Endothelial cell of umbilical vein (primary cell): ENCODE measurements around the gene VAV3. TPM values are rescaled to one million over a fixed set of nuclear protein-coding genes. Genes with fewer than 3 reads are reported as not detected.

Experiments used
- BruUV-seq: library from RNA; stranded (reverse); fragments of 400-500 nt; replicated peaks from 2 replicates; lab custom pipeline; 2021; lab: Mats Ljungman, UMichigan
- CTCF ChIA-PET: fragments of 300-600, 350-600 bp; sonication (Branson Sonifier 250); formaldehyde crosslinking; loops from one replicate; lab custom pipeline; 2021; ENCODE audit warnings: antibody characterized with exemption, inconsistent platforms; lab: Charles Lee
- POLR2A ChIA-PET: fragments of 300-600, 350-600 bp; sonication (Branson Sonifier 250); formaldehyde crosslinking; loops from one replicate; lab custom pipeline; 2021; ENCODE audit warnings: antibody characterized with exemption, inconsistent platforms; lab: Charles Lee
- DNase-seq: peaks from one replicate; pipeline ENCODE4 v3.0.0-alpha.2; 2011; ENCODE audit warnings: low read depth, low spot score
- FAIRE-seq: peaks from 2 replicates; lab custom pipeline; 2011; peaks lifted over from hg19 to GRCh38; lab: Jason Lieb, UNC
- H2AFZ ChIP-seq: 2 replicates; pipeline ENCODE4 v1.6.0; 2012; ENCODE audit warnings: low read depth, low read length, control low read depth, inconsistent platforms
- H3K27ac ChIP-seq: 2 replicates; pipeline ENCODE4 v1.5.1; 2011; ENCODE audit warnings: low read depth, mild to moderate bottlenecking, control low read depth, low read length, moderate library complexity; ENCODE audit not compliant: insufficient read depth
- H3K27me3 ChIP-seq, 2 experiments: 2 replicates each; pipeline versions ENCODE4 v1.6.0 to v1.6.1; 2011; ENCODE audit warnings: low read length in 2 of 2, mixed read lengths in 1 of 2; ENCODE audit not compliant: control insufficient read depth in 2 of 2, insufficient read depth in 2 of 2
- H3K36me3 ChIP-seq, 2 experiments: 2 replicates in 1 of 2; 3 replicates in 1 of 2; pipeline ENCODE4 v1.5.1; 2011; ENCODE audit warnings: low read length in 2 of 2, mild to moderate bottlenecking in 1 of 2, moderate library complexity in 1 of 2; ENCODE audit not compliant: control insufficient read depth in 2 of 2, insufficient read depth in 2 of 2; ENCODE audit errors: extremely low read depth in 1 of 2
- H3K4me1 ChIP-seq: 3 replicates; pipeline ENCODE4 v1.5.1; 2011; ENCODE audit warnings: mild to moderate bottlenecking, low read length; ENCODE audit not compliant: control insufficient read depth, insufficient read depth; ENCODE audit errors: extremely low read depth
- H3K4me2 ChIP-seq: 2 replicates; pipeline ENCODE4 v1.6.1; 2011; ENCODE audit warnings: low read length, control low read depth, mixed read lengths; ENCODE audit not compliant: insufficient read depth
- H3K4me3 ChIP-seq, 3 experiments: fragments of 200-600 bp in 1 of 3; sonication (generic), shearing (Covaris generic) in 1 of 3; replicated peaks in 1 of 3; 2 replicates each; pipeline ENCODE4 v1.5.1; 2011 to 2016; ENCODE audit warnings: control low read depth in 3 of 3, low read length in 3 of 3, mild to moderate bottlenecking in 2 of 3, inconsistent platforms in 1 of 3, low read depth in 1 of 3, moderate library complexity in 1 of 3; ENCODE audit not compliant: insufficient read depth in 1 of 3
- H3K79me2 ChIP-seq: 2 replicates; pipeline ENCODE4 v1.6.0; 2012; ENCODE audit warnings: low read length, inconsistent platforms; ENCODE audit not compliant: control insufficient read depth, insufficient read depth
- H3K9ac ChIP-seq: replicated peaks from 2 replicates; pipeline ENCODE3; 2011; ENCODE audit warnings: low read length, control low read depth; ENCODE audit not compliant: insufficient read depth; ENCODE audit errors: extremely low read depth
- H3K9me1 ChIP-seq: replicated peaks from 3 replicates; pipeline ENCODE4 v1.6.0; 2011; ENCODE audit warnings: mild to moderate bottlenecking, low read length; ENCODE audit not compliant: control insufficient read depth, insufficient read depth; ENCODE audit errors: extremely low read depth
- H3K9me3 ChIP-seq: replicated peaks from 2 replicates; pipeline ENCODE4 v1.5.1; 2012; ENCODE audit warnings: low read length, inconsistent platforms; ENCODE audit not compliant: control insufficient read depth, insufficient read depth
- H4K20me1 ChIP-seq: replicated peaks from 2 replicates; pipeline ENCODE3; 2011; ENCODE audit warnings: mild to moderate bottlenecking, low read length; ENCODE audit not compliant: control insufficient read depth, insufficient read depth; ENCODE audit errors: extremely low read depth
- CTCF ChIP-seq, 2 donors: IDR thresholded peaks; 1 replicate in 1 of 2; 2 replicates in 1 of 2; pipeline ENCODE4 v1.5.1; 2011; ENCODE audit warnings: low read length in 2 of 2, mild to moderate bottlenecking in 2 of 2, moderate library complexity in 2 of 2, control low read depth in 1 of 2, inconsistent platforms in 1 of 2, low read depth in 1 of 2; ENCODE audit not compliant: insufficient read depth in 1 of 2; ENCODE audit errors: extremely low read depth in 1 of 2
- EZH2 ChIP-seq: IDR thresholded peaks from 2 replicates; pipeline ENCODE4 v1.6.1; 2012; ENCODE audit warnings: borderline replicate concordance, low read depth, mild to moderate bottlenecking, moderate library complexity, low read length, inconsistent platforms; ENCODE audit not compliant: severe bottlenecking
- FOS ChIP-seq: IDR thresholded peaks from 2 replicates; pipeline ENCODE4 v1.6.1; 2011; ENCODE audit warnings: mild to moderate bottlenecking, low read length, moderate library complexity, borderline replicate concordance; ENCODE audit not compliant: insufficient read depth
- GATA2 ChIP-seq: IDR thresholded peaks from 2 replicates; pipeline ENCODE4 v1.7.0; 2011; ENCODE audit warnings: low read depth, mild to moderate bottlenecking, moderate library complexity, mixed read lengths, low read length; ENCODE audit not compliant: insufficient read length, insufficient read depth
- JUN ChIP-seq: IDR thresholded peaks from 2 replicates; pipeline ENCODE4 v1.6.1; 2011; ENCODE audit warnings: borderline replicate concordance, low read depth; ENCODE audit not compliant: insufficient read length, insufficient read depth
- MAX ChIP-seq: IDR thresholded peaks from 2 replicates; pipeline ENCODE4 v1.6.1; 2011; ENCODE audit not compliant: insufficient read depth, insufficient read length
- MYC ChIP-seq: IDR thresholded peaks from one replicate; pipeline ENCODE4 v1.6.1; 2011; ENCODE audit warnings: mild to moderate bottlenecking, low read depth, low read length
- POLR2A ChIP-seq: IDR thresholded peaks from 2 replicates; pipeline ENCODE4 v1.6.1; 2012; ENCODE audit warnings: low read depth, mild to moderate bottlenecking, control low read depth, low read length
- POLR2AphosphoS5 ChIP-seq: IDR thresholded peaks from 2 replicates; pipeline ENCODE4 v1.6.1; 2012; ENCODE audit warnings: low read depth, mild to moderate bottlenecking, control low read depth, low read length, moderate library complexity; ENCODE audit not compliant: insufficient read depth
- dilution Hi-C: fragments of 300-500 bp; cut with MboI; formaldehyde crosslinking; loops from one replicate; pipeline ENCODE4 v1.15.0; 2019; ENCODE audit warnings: low sequenced_read_pairs; ENCODE audit not compliant: extremely low pct_ligation_motif_present
- intact Hi-C: fragments of 100-400 bp; cut with micrococcal nuclease; formaldehyde crosslinking; loops from one replicate; pipeline ENCODE4 v1.10.0; 2022
- polyA plus RNA-seq, 4 experiments: library from polyadenylated mRNA; depleted of rRNA in 3 of 4; stranded (reverse) in 3 of 4; unstranded in 1 of 4; fragments of >200 nt; gene quantifications; 2 replicates each; pipeline versions ENCODE4 v1.2.1 to v1.2.3, GENCODE V29; 2011 to 2012; ENCODE audit warnings: missing spikeins in 1 of 4
- total RNA-seq: library from RNA; stranded (reverse); gene quantifications from 2 replicates; pipeline ENCODE4 v1.2.3, GENCODE V29; 2021

VAV3 gene
- total and polyA plus RNA-seq, 2 donors (not counting 3 experiments of a cell fraction or from before 2014, with no cell fraction given): 0.18 to 1.5 TPM

GRCh38 chr1:107879346-107879745 is 85.6 kb downstream of the VAV3 start:
- no peak overlapping the region for H2AFZ ChIP-seq
- BruUV-seq: no TSS peak
- intact Hi-C loops (no loop called here), dilution Hi-C loops (no loop called here)
- H3K36me3 ChIP-seq: no peaks in the 10 kb centered on the region
- H3K4me1 ChIP-seq: no peaks in the 10 kb centered on the region
- no peaks in the 10 kb centered on the region for H3K79me2 ChIP-seq
- H3K9me3 ChIP-seq: no peaks in the 10 kb centered on the region
- DNase-seq (no peak), FAIRE-seq (no peak)
- no peak overlapping the region for H3K4me2 ChIP-seq
- TF ChIP-seq CTCF (IDR thresholded peaks at IDR 0.05; ENCODE audit: extremely low read depth in 1 of 2, insufficient read depth in 1 of 2, low read depth in 1 of 2, low read length in 2 of 2) (no peak), MYC (no peak), FOS (no peak), POLR2A (no peak), JUN (no peak), MAX (no peak), GATA2 (no peak), POLR2AphosphoS5 (no peak), EZH2 (no peak)
- ChIA-PET POLR2A (no interaction called here), CTCF (no interaction called here)
- H3K4me3 ChIP-seq: no peak overlapping the region
- no peaks in the 10 kb centered on the region for H3K9me1 ChIP-seq
- no peaks in the 10 kb centered on the region for H4K20me1 ChIP-seq
- no peak overlapping the region for H3K9ac ChIP-seq
- no peak overlapping the region for H3K27ac ChIP-seq
- no peaks in the 10 kb centered on the region for H3K27me3 ChIP-seq
